AG10803 (cell line): ENCODE data around the gene VPS37B.

Experiments
- DNase-seq: peaks from one replicate; pipeline ENCODE4 v3.0.0; 2010; ENCODE audit warnings: low read depth
- H3K4me3 ChIP-seq: 2 replicates; pipeline ENCODE4 v1.5.1; 2011; ENCODE audit warnings: mild to moderate bottlenecking, low read length, control low read depth
- CTCF ChIP-seq: conservative IDR thresholded peaks from 2 replicates; pipeline ENCODE4 v1.5.1; 2011; ENCODE audit warnings: mild to moderate bottlenecking, low read length, control low read depth, inconsistent platforms

The VPS37B gene

GRCh38 chr12:122844366-122844971, 51.5 kb downstream of the VPS37B start:
- no peak for TF ChIP-seq CTCF
- no peak for DNase-seq
- no peak overlapping the region for H3K4me3 ChIP-seq

- DNase-seq, result no peak
- no peak overlapping the region for H3K4me3 ChIP-seq
- no peak for TF ChIP-seq CTCF
Measured at GRCh38 chr12:122843455-122843854, 52.5 kb downstream of the VPS37B start.

GRCh38 chr12:122842505-122843405, 53.2 kb downstream of the VPS37B start:
- DNase-seq, result peak; percentile 24
- TF ChIP-seq CTCF, result no peak
- H3K4me3 ChIP-seq, result no peak overlapping the region

GRCh38 chr12:122841544-122842321, 54.2 kb downstream of the VPS37B start:
- TF ChIP-seq CTCF, result no peak
- H3K4me3 ChIP-seq, result no peak overlapping the region
- DNase-seq, result peak; percentile 65

GRCh38 chr12:122840580-122841513, 55.1 kb downstream of the VPS37B start:
- TF ChIP-seq CTCF, result no peak
- no peak for DNase-seq
- H3K4me3 ChIP-seq, result no peak overlapping the region

- no peak overlapping the region for H3K4me3 ChIP-seq
- TF ChIP-seq CTCF, result no peak
Measured at GRCh38 chr12:122839907-122840554, 55.9 kb downstream of the VPS37B start.

More at GRCh38 chr12:122839907-122840554, 55.9 kb downstream of the VPS37B start:
- no peak for DNase-seq
